ENCODE measurements around the gene LMNB1. TPM values are rescaled to one million over a fixed set of nuclear protein-coding genes. Genes with fewer than 3 reads are reported as not detected.

The LMNB1 gene
- total RNA-seq, 4 donors from 2014 or later = 13.7 to 61.5 (median 39.2) TPM

DNA sequence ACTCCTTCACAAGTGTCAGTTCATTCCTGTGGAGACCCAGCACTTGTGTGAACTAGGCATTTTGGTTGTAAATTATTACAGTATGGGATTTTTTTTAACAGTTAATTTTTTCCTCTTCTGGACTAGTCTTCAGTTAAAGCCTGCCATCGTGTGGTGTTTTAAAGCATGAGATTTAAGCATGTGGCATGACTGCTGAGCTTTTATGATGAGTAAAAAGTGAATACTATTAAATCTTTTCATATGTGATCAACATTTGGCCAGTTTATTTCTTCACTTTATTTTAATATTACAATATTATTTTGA lies 25.0 kb downstream of the LMNB1 start:
- 17 to 31% methylated on average over 1 of the region's 1 CpG for WGBS, 2 donors
- H3K4me1 ChIP-seq = peaks cover 0 to 5% (median 0%) of the 10 kb centered on the region in 3 donors
- H3K36me3 ChIP-seq = peaks cover 0 to 13% (median 0%) of the 10 kb centered on the region in 3 donors
- DNase-seq = no peak
- intact Hi-C loops (cut with DNase I) = loop anchor here (10.0 kb wide), 1 partner anchor 147 kb away; no protein-coding TSS in a partner anchor
- no peak overlapping the region for H3K4me3 ChIP-seq
- TF ChIP-seq POLR2A (IDR thresholded peaks at IDR 0.05) (no peak), CTCF (IDR thresholded peaks at IDR 0.05) (peak in 3 of 6 experiments; percentile 24 to 35 (median 31))
- H3K27ac ChIP-seq = no peak overlapping the region
- H3K27me3 ChIP-seq = no peaks in the 10 kb centered on the region
- no peaks in the 10 kb centered on the region for H3K9me3 ChIP-seq

- 17 to 23% methylated on average over 2 of the region's 2 CpGs for WGBS, 2 donors
- no peak overlapping the region for H3K27ac ChIP-seq
- H3K27me3 ChIP-seq = no peaks in the 10 kb centered on the region
- TF ChIP-seq POLR2A (IDR thresholded peaks at IDR 0.05) (no peak), CTCF (IDR thresholded peaks at IDR 0.05) (no peak)
- H3K4me1 ChIP-seq = peaks cover 0 to 11% (median 0%) of the 10 kb centered on the region in 3 donors
- no peak for DNase-seq
- no peak overlapping the region for H3K4me3 ChIP-seq
- no peaks in the 10 kb centered on the region for H3K9me3 ChIP-seq
- intact Hi-C loops (cut with DNase I) = loop anchor here (10.0 kb wide), 1 partner anchor 150 kb away; no protein-coding TSS in a partner anchor
- H3K36me3 ChIP-seq = peaks cover 0 to 16% (median 0%) of the 10 kb centered on the region in 3 donors
Measured at GRCh38 chr5:126805063-126805462, 28.1 kb downstream of the LMNB1 start.

DNA sequence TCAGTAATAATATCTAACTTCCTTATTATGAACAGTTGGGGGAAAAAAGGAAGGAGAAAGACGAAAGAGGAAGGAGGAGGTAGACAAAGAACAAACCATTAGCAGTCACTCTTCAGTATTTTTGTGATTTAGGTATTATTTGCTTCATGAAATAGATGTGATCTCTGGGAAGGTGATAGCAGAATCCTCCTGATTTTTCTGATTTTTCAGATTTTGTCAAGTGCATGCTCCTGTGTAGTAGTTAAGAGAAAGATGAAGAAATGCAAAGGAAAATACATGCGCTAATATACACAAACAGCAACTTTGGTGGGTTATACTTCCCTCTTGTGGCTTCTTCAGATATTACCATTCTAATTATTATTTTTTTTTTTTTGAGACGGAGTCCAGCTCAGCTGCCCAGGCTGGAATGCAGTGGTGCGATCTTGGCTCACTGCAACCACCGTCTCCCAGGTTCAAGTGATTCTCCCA lies 31.6 kb downstream of the LMNB1 start:
- DNase-seq = no peak

GRCh38 chr5:126809916-126810315 lies 33.0 kb downstream of the LMNB1 start:
- Histone ChIP-seq H3K27me3 (no peaks in the 10 kb centered on the region), H3K27ac (no peak overlapping the region), H3K4me3 (no peak overlapping the region), H3K9me3 (no peaks in the 10 kb centered on the region), H3K4me1 (peaks cover 0 to 8% (median 0%) of the 10 kb centered on the region in 3 donors), H3K36me3 (peaks cover 0 to 28% (median 0%) of the 10 kb centered on the region in 3 donors)
- 73 to 74% methylated on average over 7 of the region's 7 CpGs for WGBS, 2 donors
- intact Hi-C loops (cut with DNase I) = loop anchor here (10.0 kb wide), 1 partner anchor 155 kb away; no protein-coding TSS in a partner anchor
- no peak for DNase-seq
- no peak for TF ChIP-seq POLR2A (IDR thresholded peaks at IDR 0.05)

More for the DNA sequence above, 31.6 kb downstream of the LMNB1 start:
- Histone ChIP-seq H3K27ac (no peak overlapping the region), H3K4me3 (no peak overlapping the region), H3K9me3 (no peaks in the 10 kb centered on the region), H3K4me1 (peaks cover 0 to 11% (median 0%) of the 10 kb centered on the region in 3 donors), H3K27me3 (no peaks in the 10 kb centered on the region), H3K36me3 (peaks cover 0 to 28% (median 0%) of the 10 kb centered on the region in 3 donors)
- whole genome bisulfite sequencing, 2 donors = 60 to 67% methylated on average over 5 of the region's 5 CpGs
- intact Hi-C loops (cut with DNase I) = loop anchor here (10.0 kb wide), 1 partner anchor 154 kb away; no protein-coding TSS in a partner anchor
- TF ChIP-seq CTCF (IDR thresholded peaks at IDR 0.05) (peak; percentile 20 to 56 (median 49)), POLR2A (IDR thresholded peaks at IDR 0.05) (no peak)

DNA sequence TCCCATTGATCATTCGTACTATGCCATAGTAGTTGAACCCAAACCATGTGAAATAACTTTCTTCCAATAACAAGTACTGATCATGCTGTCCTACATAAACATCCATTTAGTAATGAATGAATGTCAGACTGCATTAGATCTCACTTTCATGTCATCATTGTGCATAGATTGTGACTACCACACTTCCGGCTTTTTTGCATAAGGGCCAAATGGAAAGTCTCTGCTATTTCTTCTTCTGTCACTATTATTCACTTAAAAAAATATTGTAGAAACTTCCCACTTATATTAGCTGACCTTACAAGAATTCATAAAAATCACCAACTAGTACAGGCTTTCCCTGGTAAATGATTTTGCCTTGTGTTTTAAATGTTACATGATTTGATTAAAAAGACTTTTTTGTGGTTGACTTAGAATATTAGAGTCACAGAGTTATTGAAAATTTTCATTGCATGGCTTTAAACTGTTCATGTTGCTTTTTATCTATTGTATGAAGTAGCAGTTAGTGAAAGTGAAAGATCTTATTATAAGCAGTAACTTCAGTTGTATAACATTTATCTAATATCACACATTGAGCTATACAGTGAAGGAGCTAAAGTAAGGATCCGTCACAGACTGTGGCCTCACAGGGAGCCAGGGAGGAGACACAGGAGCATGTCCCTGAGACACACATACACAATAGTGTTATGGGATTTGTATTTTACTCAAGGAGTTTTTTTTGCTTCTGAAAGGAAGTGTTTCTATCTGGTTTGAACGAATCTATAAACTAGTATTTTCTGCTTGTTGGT lies 33.9 kb downstream of the LMNB1 start:
- Histone ChIP-seq H3K4me1 (peaks cover 0 to 6% (median 0%) of the 10 kb centered on the region in 3 donors), H3K27me3 (no peaks in the 10 kb centered on the region), H3K27ac (peak overlapping the region in 3 of 4 donors; percentile 5 to 73 (median 60)), H3K36me3 (peaks cover 0 to 27% (median 0%) of the 10 kb centered on the region in 3 donors), H3K9me3 (no peaks in the 10 kb centered on the region), H3K4me3 (no peak overlapping the region)
- no peak for TF ChIP-seq CTCF (IDR thresholded peaks at IDR 0.05)
- TF ChIP-seq POLR2A (IDR thresholded peaks at IDR 0.05) = no peak
- DNase-seq = no peak
- intact Hi-C loops (cut with DNase I) = no loop called here
- WGBS, 2 donors = 80 to 83% methylated on average over 4 of the region's 4 CpGs
